ENCODE results near the gene RUNX3.
"Not testable (repeated sequence)": the region's sequence is repeated elsewhere in the genome, so short reads cannot be mapped to it uniquely, and the experiment has no call there.

RUNX3 gene

GRCh38 chr1:24903011-24903461 lies 27.0 kb downstream of the RUNX3 start:
- no peak for DNase-seq (ENCODE audit: low read depth in 2 of 2)

DNA sequence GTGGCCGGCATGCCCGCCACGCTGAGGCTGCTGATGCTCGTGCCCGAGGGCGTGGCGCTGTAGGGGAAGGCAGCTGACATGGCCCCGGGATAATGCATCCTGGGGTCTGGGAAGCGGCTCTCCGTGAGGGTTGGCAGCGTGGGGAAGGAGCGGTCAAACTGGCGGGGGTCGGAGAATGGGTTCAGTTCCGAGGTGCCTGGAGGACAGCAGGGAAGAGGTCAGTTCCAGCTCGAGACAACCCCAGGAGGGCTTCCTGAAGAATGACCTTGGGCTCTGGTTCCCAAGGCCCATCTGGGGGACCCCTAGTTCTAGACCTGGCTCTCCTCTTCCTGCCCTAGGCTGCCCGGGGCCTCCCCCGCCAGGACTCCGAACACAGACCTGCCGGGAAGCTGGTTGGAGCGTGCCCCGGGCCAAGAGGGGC lies 27.6 kb downstream of the RUNX3 start:
- no peak for DNase-seq (ENCODE audit: low read depth in 2 of 2)

DNA sequence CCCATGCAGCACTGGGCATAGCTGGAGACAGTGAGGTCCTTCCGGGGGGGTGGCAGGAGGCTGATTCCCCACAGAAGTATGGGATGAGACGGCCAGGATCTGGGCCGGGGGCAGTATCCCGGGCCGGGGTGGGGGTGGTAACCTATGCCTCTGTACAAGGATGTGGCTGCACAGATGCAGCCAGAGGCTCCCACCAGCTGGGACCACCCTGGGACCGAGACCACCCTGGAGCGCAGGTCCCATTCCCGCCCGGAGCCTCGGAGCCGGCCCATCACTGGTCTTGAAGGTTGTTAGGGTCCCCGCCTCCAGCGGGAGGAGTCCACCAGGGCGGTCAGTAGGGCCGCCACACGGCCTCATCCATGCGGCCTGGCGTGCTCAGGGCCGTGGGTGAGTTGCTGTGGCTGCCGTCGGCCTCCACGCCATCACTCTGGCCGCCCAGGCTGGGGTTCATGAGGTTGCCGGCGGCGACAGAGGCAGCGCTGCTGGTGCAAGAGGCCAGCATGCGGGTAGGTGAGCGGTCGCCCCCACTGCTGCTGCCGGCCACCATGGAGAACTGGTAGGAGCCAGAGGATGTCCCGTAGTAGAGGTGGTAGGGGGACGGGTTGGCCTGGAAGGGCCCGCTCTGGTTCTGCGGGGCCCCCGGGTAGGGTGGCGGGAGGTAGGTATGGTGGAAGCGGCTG lies 28.1 kb downstream of the RUNX3 start:
- no peak for DNase-seq (ENCODE audit: low read depth in 2 of 2)

- DNase-seq (ENCODE audit: low read depth in 2 of 2): no peak
Observed at GRCh38 chr1:24900985-24901781, 28.9 kb downstream of the RUNX3 start.

GRCh38 chr1:24900486-24900849 lies 29.6 kb downstream of the RUNX3 start:
- DNase-seq (ENCODE audit: low read depth in 2 of 2): no peak

GRCh38 chr1:24899581-24900485 lies 30.2 kb downstream of the RUNX3 start:
- DNase-seq (ENCODE audit: low read depth in 2 of 2): no peak

- no peak for DNase-seq (ENCODE audit: low read depth in 2 of 2)
Observed at GRCh38 chr1:24898909-24899439, 31.1 kb downstream of the RUNX3 start.

DNA sequence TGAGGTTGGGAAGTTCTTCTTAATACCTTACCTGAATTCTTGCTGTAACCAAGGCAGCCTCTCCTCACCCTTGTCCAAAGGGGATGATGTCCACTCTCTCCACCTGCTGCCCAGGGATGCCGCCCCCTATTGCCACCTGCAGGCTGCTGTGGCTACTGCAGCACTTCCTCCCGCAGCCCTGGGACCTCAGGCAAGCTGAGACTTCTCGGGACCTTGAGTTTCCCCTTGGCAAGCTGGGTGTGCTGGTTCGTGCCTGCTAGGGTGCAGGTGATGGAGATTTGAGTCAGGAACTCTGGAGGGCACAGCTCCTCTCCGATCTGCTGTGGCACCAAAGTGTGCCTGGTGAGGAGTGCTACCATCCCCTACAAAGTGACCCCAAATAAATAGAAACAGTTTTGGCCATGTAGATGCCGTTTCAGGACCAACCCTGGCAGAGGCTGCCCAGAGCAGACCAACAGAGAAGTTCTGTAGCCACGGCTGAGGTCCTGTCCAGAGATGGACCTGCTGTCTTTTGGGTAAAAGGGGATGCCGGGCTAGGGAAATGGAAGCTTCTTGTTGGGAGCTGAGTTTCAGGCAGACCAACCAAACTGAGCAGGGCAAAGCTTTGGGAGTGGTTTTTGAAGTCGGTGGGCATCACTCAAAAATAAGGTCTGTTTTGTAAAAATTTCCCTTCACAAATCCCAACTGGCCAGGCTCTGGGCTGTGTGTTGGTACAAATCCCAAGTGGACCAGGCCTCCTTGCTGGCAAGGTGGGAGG lies 31.7 kb downstream of the RUNX3 start:
- no peak for DNase-seq (ENCODE audit: low read depth in 2 of 2)

- DNase-seq (ENCODE audit: low read depth in 2 of 2): no peak
Observed at GRCh38 chr1:24897263-24898151, 32.6 kb downstream of the RUNX3 start.

DNA sequence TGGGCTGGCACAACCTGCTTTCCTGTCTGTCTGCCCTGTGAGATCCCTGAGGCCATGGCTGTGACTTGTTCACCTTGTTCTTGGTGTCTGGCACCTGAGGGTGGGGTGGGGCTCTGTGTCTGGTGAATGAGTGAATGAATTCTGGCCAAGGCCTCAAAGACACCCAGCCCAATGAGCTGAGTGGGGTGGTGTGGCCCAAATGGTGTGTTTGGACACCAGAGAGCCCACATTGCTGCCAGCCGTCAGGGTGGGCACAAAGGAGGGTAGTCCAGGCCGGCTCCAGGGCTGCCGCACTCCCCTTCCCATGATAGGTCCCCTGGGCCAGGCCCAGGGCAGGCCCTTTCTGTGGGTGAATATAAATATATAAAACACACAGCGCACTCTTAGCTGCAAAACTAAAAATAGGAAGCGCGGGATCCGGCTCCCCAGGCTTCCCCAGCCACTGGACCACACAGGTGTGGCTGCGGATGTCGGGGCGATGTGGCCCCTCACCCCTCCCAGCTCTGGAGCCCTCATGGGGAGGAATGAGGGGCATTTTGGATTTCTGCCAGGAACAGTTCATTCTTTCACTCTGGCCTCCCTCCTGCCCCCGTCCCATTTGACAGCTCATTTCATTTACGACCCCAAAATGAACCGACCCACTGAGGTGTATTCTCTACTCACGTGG lies 33.3 kb downstream of the RUNX3 start:
- DNase-seq (ENCODE audit: low read depth in 2 of 2): no peak

GRCh38 chr1:24896176-24896575 lies 33.9 kb downstream of the RUNX3 start:
- no peak for DNase-seq (ENCODE audit: low read depth in 2 of 2)

DNA sequence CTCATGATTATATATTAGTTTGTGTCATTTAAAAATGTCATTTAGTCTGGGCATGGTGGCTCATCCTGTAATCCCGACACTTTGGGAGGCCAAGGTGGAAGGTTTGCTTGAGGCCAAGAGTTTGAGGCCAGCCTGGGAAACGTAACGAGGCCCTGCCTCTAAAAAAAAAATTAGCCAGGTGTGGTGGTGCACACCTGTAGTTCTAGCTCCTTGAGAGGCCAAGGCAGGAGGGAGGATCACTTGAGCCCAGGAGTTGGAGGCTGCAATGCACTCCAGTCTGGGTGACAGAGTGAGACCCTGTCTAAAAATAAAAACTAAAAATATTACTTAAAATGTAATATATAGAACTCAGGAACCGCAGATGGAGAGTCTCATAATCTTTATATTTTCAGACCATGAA lies 34.6 kb downstream of the RUNX3 start:
- no peak for DNase-seq (ENCODE audit: low read depth in 2 of 2)

DNA sequence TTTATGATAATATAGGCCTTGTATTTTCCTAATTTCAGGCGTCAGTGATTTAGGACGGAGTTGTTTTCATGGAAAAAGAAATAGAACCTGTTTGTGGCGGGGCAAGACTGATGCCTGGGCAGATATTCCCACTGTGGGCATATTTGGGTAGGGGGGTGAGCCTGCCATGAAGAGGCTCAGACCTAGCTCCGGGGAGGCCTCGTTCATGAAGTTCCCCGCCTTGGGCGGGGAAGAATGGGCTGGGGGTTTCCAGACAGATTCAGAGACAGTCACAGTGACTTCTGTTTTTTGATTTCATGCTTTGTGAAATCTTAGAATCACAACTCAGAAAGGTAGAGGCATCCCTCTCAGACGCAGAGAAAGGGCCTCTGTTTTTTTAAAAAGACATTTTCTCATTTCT lies 36.1 kb downstream of the RUNX3 start:
- no peak for DNase-seq (ENCODE audit: low read depth in 2 of 2)

DNA sequence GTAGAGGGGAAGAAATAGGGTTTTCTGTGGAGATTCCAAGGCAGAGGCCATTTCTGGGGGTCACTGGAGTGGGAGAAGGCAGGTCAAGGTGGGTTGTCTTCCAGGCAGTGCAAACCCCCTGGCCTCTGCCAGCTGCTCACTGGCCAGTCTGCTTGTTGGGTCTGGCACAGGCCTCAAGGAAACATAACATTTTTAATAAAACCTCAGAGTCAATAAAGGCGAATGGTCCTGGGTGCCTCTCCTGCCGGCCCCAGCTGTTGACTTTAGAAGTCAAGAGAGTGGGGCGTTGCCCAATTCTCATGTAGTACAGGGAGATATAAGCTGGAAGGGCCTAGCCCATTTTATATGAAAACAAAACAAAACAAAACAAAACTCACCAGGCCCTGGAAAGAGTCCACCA lies 36.6 kb downstream of the RUNX3 start:
- no peak for DNase-seq (ENCODE audit: low read depth in 2 of 2)

GRCh38 chr1:24892188-24893153 lies 37.6 kb downstream of the RUNX3 start:
- no peak for DNase-seq (ENCODE audit: low read depth in 2 of 2)

DNA sequence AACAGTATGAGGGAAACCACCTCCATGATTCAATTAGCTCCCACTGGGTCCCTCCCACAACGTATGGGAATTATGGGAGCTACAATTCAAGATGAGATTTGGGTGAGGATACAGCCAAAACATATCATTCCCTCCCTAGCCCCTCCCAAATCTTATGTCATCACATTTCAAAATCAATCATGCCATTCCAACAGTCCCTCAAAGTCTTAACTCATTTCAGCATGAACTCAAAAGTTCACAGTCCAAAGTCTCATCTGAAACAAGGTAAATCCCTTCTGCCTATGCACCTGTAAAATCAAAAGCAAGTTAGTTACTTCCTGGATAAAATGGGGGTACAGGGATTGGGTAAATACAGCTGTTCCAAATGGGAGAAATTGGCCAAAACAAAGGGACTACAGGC lies 38.7 kb downstream of the RUNX3 start:
- not testable (repeated sequence) for DNase-seq (ENCODE audit: low read depth in 2 of 2)

GRCh38 chr1:24890887-24891286 lies 39.2 kb downstream of the RUNX3 start:
- no peak for DNase-seq (ENCODE audit: low read depth in 2 of 2)

GRCh38 chr1:24888971-24889676 lies 41.0 kb downstream of the RUNX3 start:
- DNase-seq (ENCODE audit: low read depth in 2 of 2): no peak

Data from stimulated activated CD8-positive, alpha-beta memory T cell treated with anti-CD3 and anti-CD28 coated beads, Interleukin-15, amount 100 ng/mL, for 4 hours (primary cell).